ENCODE results near the gene C16orf96. TPM values are rescaled to one million over a fixed set of nuclear protein-coding genes. Genes with fewer than 3 reads are reported as not detected.
"Not testable (repeated sequence)": the region's sequence is repeated elsewhere in the genome, so short reads cannot be mapped to it uniquely, and the experiment has no call there.

Gene C16orf96
- polyA plus RNA-seq, 2 of the 4 experiments (the other 2 are of a cell fraction), result 0.01 to 0.03 TPM

DNA sequence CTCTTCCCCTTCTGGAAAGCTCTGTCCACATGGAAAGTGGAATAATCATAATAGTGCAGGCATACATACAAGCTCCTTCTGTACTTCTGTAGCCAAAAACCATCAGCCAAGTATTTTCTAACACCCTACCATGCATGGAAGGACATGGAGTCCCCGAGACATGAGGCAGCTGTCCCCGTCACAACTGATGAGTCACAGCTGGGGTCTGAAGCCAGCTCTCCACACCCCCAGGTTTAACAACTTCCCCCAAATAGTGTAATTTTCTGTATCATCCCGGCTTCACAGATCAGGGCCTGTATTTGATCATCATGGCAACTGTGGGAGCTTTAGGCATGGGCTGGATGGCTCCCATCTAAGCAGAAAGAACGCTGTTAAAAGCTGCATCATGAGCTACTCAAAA lies 16.6 kb downstream of the C16orf96 start:
- CTCF ChIA-PET, result interaction anchor here (0.9 to 5.6 kb wide), 5 partner anchors 13 to 66 kb away, joined by 3 to 35 read pairs (median 5); no protein-coding TSS in a partner anchor
- Histone ChIP-seq H3K27ac (no peak overlapping the region), H3K4me2 (no peak overlapping the region), H3K4me3 (no peak overlapping the region), H3K9me3 (no peaks in the 10 kb centered on the region), H3K4me1 (no peaks in the 10 kb centered on the region)
- POLR2A ChIA-PET, result no interaction called here
- TF ChIP-seq MYC (IDR thresholded peaks at IDR 0.05; ENCODE audit: borderline replicate concordance, low read length), result no peak
- TF ChIP-seq RAD21 (conservative IDR thresholded peaks at IDR 0.05 in 1 of 2, IDR thresholded peaks at IDR 0.05 in 1 of 2), result no peak
- TF ChIP-seq CBX2 (IDR thresholded peaks at IDR 0.05; ENCODE audit: borderline replicate concordance, low read depth), result no peak
- no peak for TF ChIP-seq NFE2L2 (conservative IDR thresholded peaks at IDR 0.05; ENCODE audit: low read length)
- no peak for TF ChIP-seq SREBF2 (IDR thresholded peaks at IDR 0.05)
- TF ChIP-seq, protein P1, sequence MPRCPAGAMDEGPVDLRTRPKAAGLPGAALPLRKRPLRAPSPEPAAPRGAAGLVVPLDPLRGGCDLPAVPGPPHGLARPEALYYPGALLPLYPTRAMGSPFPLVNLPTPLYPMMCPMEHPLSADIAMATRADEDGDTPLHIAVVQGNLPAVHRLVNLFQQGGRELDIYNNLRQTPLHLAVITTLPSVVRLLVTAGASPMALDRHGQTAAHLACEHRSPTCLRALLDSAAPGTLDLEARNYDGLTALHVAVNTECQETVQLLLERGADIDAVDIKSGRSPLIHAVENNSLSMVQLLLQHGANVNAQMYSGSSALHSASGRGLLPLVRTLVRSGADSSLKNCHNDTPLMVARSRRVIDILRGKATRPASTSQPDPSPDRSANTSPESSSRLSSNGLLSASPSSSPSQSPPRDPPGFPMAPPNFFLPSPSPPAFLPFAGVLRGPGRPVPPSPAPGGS (IDR thresholded peaks at IDR 0.05), result no peak
- TF ChIP-seq PHF8 (IDR thresholded peaks at IDR 0.05; ENCODE audit: borderline replicate concordance, low read depth), result no peak
- no peak for TF ChIP-seq ZNF302 (CRISPR knock-in tag; IDR thresholded peaks at IDR 0.05)
- TF ChIP-seq, protein P2, sequence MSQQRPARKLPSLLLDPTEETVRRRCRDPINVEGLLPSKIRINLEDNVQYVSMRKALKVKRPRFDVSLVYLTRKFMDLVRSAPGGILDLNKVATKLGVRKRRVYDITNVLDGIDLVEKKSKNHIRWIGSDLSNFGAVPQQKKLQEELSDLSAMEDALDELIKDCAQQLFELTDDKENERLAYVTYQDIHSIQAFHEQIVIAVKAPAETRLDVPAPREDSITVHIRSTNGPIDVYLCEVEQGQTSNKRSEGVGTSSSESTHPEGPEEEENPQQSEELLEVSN (IDR thresholded peaks at IDR 0.05; ENCODE audit: borderline replicate concordance, low read depth), result no peak
- no peak for TF ChIP-seq ZSCAN20 (CRISPR knock-in tag; IDR thresholded peaks at IDR 0.05)
- TF ChIP-seq EHF (CRISPR knock-in tag; IDR thresholded peaks at IDR 0.05), result no peak
- no peak for TF ChIP-seq JUN (IDR thresholded peaks at IDR 0.05)
- TF ChIP-seq RNF2 (IDR thresholded peaks at IDR 0.05; ENCODE audit: borderline replicate concordance, low read depth), result no peak
- no peak for TF ChIP-seq FOXS1 (CRISPR knock-in tag; IDR thresholded peaks at IDR 0.05)
- no peak for TF ChIP-seq CHD2 (IDR thresholded peaks at IDR 0.05; ENCODE audit: low read length, partially characterized antibody)
- DNase-seq (ENCODE audit: low read depth in 1 of 2, low spot score in 1 of 2) (no peak), ATAC-seq (no peak), FAIRE-seq (no peak)
- WGBS (ENCODE audit: missing lambda C conversion rate), result 66% methylated on average over 4 of the region's 4 CpGs

DNA sequence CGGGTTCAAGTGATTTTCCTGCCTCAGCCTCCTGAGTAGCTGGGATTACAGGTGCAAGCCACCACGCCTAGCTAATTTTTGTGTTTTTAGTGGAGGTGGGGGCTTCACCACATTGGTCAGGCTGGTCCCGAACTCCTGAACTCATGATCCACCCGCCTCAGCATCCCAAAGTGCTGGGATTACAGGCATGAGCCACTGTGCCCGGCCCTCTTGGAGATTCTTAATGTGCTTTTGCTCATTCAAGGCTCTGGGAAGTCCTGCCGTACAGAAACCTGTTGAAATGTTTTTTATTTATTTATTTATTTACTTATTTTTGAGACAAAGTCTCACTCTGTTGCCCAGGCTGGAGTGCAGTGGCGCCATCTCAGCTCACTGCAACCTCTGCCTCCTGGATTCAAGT lies 17.8 kb downstream of the C16orf96 start:
- ATAC-seq; DNase-seq (ENCODE audit: low read depth in 1 of 2, low spot score in 1 of 2); H3K27ac ChIP-seq; H3K4me1 ChIP-seq; POLR2A ChIA-PET; H3K9me3 ChIP-seq; FAIRE-seq; H3K4me2 ChIP-seq; H3K4me3 ChIP-seq: not testable (repeated sequence)
- CTCF ChIA-PET, result interaction anchor here (0.6 to 5.6 kb wide), 7 partner anchors 8 to 67 kb away, joined by 3 to 35 read pairs (median 5); no protein-coding TSS in a partner anchor
- 63% methylated on average over 7 of the region's 7 CpGs for WGBS (ENCODE audit: missing lambda C conversion rate)

DNA sequence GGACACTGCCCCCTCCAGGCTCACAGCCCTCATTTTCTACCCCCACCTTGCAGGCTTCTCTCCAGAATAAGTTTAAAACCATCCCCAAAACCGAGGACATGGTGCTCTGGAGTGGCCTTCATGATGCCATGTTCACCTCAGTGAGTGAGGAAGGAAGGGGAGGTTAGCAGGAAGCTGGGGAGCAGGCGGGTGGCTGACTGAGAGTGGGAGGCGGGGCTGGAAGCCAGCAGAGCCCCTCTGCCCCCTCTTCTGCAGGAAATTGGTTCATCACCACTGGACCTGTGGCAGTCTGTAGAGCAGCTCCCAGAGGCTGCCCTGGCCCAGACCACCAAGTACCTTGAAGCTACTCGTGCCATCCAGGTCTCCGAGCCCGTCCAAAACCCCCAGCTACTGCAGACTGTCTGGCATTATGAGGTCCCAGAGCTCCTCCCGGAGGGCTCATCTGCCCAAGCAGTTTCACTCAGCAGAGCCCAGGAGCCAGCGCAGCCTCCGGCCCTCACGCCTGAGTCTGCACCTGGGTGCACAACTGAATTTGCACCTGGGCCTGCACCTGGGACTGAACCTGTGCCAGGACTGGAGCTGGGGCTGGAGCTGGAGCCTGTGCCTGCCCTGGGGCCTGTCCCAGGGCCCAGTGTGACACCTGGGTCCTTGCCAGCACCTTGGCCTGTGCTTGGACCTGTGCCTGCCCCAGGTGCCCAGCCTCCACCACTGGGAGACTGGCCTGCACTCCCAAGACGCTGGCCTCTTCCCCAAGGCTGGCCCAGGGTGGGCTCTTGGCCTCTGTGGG lies 19.0 kb downstream of the C16orf96 start:
- H3K4me3 ChIP-seq, result no peak overlapping the region
- H3K27ac ChIP-seq, result no peak overlapping the region
- no peaks in the 10 kb centered on the region for H3K9me3 ChIP-seq
- ATAC-seq, result peak; percentile 33 to 63; a peak in 3 of 6 replicates
- no peak overlapping the region for H3K4me2 ChIP-seq
- TF ChIP-seq ZFP36 (IDR thresholded peaks at IDR 0.05; ENCODE audit: borderline replicate concordance, partially characterized antibody) (no peak), NR3C1 (IDR thresholded peaks at IDR 0.05) (no peak), RAD21 (conservative IDR thresholded peaks at IDR 0.05 in 1 of 2, IDR thresholded peaks at IDR 0.05 in 1 of 2) (0 out of 5 replicates have a peak, but pooled peaks of 1 of the 2 experiments have one; percentile 12), BHLHE40 (IDR thresholded peaks at IDR 0.05; ENCODE audit: low read depth, low read length) (no peak), RFX5 (IDR thresholded peaks at IDR 0.05) (no peak)
- 78% methylated on average over 6 of the region's 11 CpGs for WGBS (ENCODE audit: missing lambda C conversion rate)
- ChIA-PET CTCF (interaction anchor here (0.6 to 1.6 kb wide), 5 partner anchors 10 to 446 kb away, joined by 3 to 12 read pairs (median 4); no protein-coding TSS in a partner anchor), POLR2A (no interaction called here)
- no peak for DNase-seq (ENCODE audit: low read depth in 1 of 2, low spot score in 1 of 2)
- H3K4me1 ChIP-seq, result peaks cover 6% of the 10 kb centered on the region
- FAIRE-seq, result no peak

Measured in A549 (cell line).